ENCODE results near the gene DTD2.
"Not testable (repeated sequence)": the region's sequence is repeated elsewhere in the genome, so short reads cannot be mapped to it uniquely, and the experiment has no call there.

The DTD2 gene

GRCh38 chr14:31456841-31457664 is at the start of gene DTD2:
Gene DTD2, minus strand, starts transcription at chr14:31457506. Its CDS starts 113 bp downstream, at chr14:31457393.
- DNase-seq (ENCODE audit: low read depth, low spot score), result peak; percentile 84

- no peak for DNase-seq (ENCODE audit: low read depth, low spot score)
Measured at GRCh38 chr14:31505411-31505810, 48.1 kb upstream of the DTD2 start.

GRCh38 chr14:31501870-31502269 is 44.6 kb upstream of the DTD2 start:
- no peak for DNase-seq (ENCODE audit: low read depth, low spot score)

GRCh38 chr14:31492759-31493498 is 35.6 kb upstream of the DTD2 start:
- DNase-seq (ENCODE audit: low read depth, low spot score), result no peak

- no peak for DNase-seq (ENCODE audit: low read depth, low spot score)
Measured at GRCh38 chr14:31489691-31490090, 32.4 kb upstream of the DTD2 start.

GRCh38 chr14:31487886-31488285 is 30.6 kb upstream of the DTD2 start, which contains the start of gene GPR33:
Gene GPR33, minus strand, starts transcription at chr14:31488039. Its CDS starts 4,074 bp downstream, at chr14:31483965.
- DNase-seq (ENCODE audit: low read depth, low spot score), result no peak

GRCh38 chr14:31486764-31487163 is 29.5 kb upstream of the DTD2 start:
- DNase-seq (ENCODE audit: low read depth, low spot score), result no peak

- no peak for DNase-seq (ENCODE audit: low read depth, low spot score)
Measured at GRCh38 chr14:31484754-31485153, 27.4 kb upstream of the DTD2 start.

GRCh38 chr14:31480156-31480555 is 22.9 kb upstream of the DTD2 start:
- DNase-seq (ENCODE audit: low read depth, low spot score), result no peak

- DNase-seq (ENCODE audit: low read depth, low spot score), result no peak
Measured at GRCh38 chr14:31479027-31479426, 21.7 kb upstream of the DTD2 start.

- no peak for DNase-seq (ENCODE audit: low read depth, low spot score)
Measured at GRCh38 chr14:31477248-31477647, 19.9 kb upstream of the DTD2 start.

- no peak for DNase-seq (ENCODE audit: low read depth, low spot score)
Measured at GRCh38 chr14:31476131-31476866, 19.0 kb upstream of the DTD2 start.

GRCh38 chr14:31466554-31466953 is 9.2 kb upstream of the DTD2 start:
- no peak for DNase-seq (ENCODE audit: low read depth, low spot score)

GRCh38 chr14:31465111-31465510 is 7.8 kb upstream of the DTD2 start:
- DNase-seq (ENCODE audit: low read depth, low spot score), result no peak

GRCh38 chr14:31462450-31462849 is 5.1 kb upstream of the DTD2 start:
- not testable (repeated sequence) for DNase-seq (ENCODE audit: low read depth, low spot score)

GRCh38 chr14:31461545-31461944 is 4.2 kb upstream of the DTD2 start:
- no peak for DNase-seq (ENCODE audit: low read depth, low spot score)

GRCh38 chr14:31457665-31458659 is 656 bp upstream of the DTD2 start:
- DNase-seq (ENCODE audit: low read depth, low spot score), result no peak

GRCh38 chr14:31449971-31450610 is 7.2 kb downstream of the DTD2 start:
- DNase-seq (ENCODE audit: low read depth, low spot score), result no peak

GRCh38 chr14:31449136-31449535 is 8.2 kb downstream of the DTD2 start:
- no peak for DNase-seq (ENCODE audit: low read depth, low spot score)

GRCh38 chr14:31445703-31446102 is 11.6 kb downstream of the DTD2 start:
- DNase-seq (ENCODE audit: low read depth, low spot score), result no peak
